ENCODE measurements around the gene AFF1. TPM values are rescaled to one million over a fixed set of nuclear protein-coding genes. Genes with fewer than 3 reads are reported as not detected.

AFF1 gene
- total and polyA plus RNA-seq, 2 donors (not counting 1 experiment from before 2014, with no cell fraction given) = 15.5 to 21.1 TPM

GRCh38 chr4:87120010-87120409 lies 185.2 kb downstream of the AFF1 start:
- DNase-seq (ENCODE audit: low read depth in 2 of 2) = no peak
- Histone ChIP-seq H3K9me3 (ENCODE audit: control insufficient read depth, insufficient read depth, low read depth, low read length) (no peaks in the 10 kb centered on the region), H3K27ac (ENCODE audit: insufficient read depth, low read length) (no peak overlapping the region), H3K4me3 (replicated peaks in 1 of 4; ENCODE audit: control extremely low read depth in 1 of 4, insufficient read depth in 1 of 4, low read depth in 3 of 4, low read length in 4 of 4) (no peak overlapping the region), H3K9ac (ENCODE audit: insufficient read depth, low read length) (no peak overlapping the region), H3K79me2 (ENCODE audit: control insufficient read depth, insufficient read depth, low read length) (no peaks in the 10 kb centered on the region), H3K4me1 (ENCODE audit: control insufficient read depth, extremely low read depth, insufficient read depth, low read length) (peaks cover 2% of the 10 kb centered on the region), H3K4me2 (ENCODE audit: extremely low read depth, insufficient read depth, low read length) (no peak overlapping the region), H3K27me3 (ENCODE audit: control insufficient read depth, insufficient read depth, low read length) (no peaks in the 10 kb centered on the region), H4K20me1 (ENCODE audit: control insufficient read depth, extremely low read depth, insufficient read depth, low read length) (no peaks in the 10 kb centered on the region), H3K36me3 (ENCODE audit: control insufficient read depth, insufficient read depth, low read length) (peaks cover 2% of the 10 kb centered on the region), H2AFZ (ENCODE audit: low read length) (no peak overlapping the region)
- no peak for TF ChIP-seq EZH2 (IDR thresholded peaks at IDR 0.05; ENCODE audit: low read length, missing control alignments)
- no peak for TF ChIP-seq CTCF (conservative IDR thresholded peaks at IDR 0.05 in 1 of 2, IDR thresholded peaks at IDR 0.05 in 1 of 2; ENCODE audit: low read depth in 1 of 2, low read length in 2 of 2)

- H2AFZ ChIP-seq (ENCODE audit: low read length) = no peak overlapping the region
- peak; percentile 82 to 92 for DNase-seq (ENCODE audit: low read depth in 2 of 2)
- no peaks in the 10 kb centered on the region for H3K27me3 ChIP-seq (ENCODE audit: control insufficient read depth, insufficient read depth, low read length)
- H4K20me1 ChIP-seq (ENCODE audit: control insufficient read depth, extremely low read depth, insufficient read depth, low read length) = no peaks in the 10 kb centered on the region
- no peak overlapping the region for H3K4me3 ChIP-seq (replicated peaks in 1 of 4; ENCODE audit: control extremely low read depth in 1 of 4, insufficient read depth in 1 of 4, low read depth in 3 of 4, low read length in 4 of 4)
- H3K4me1 ChIP-seq (ENCODE audit: control insufficient read depth, extremely low read depth, insufficient read depth, low read length) = peaks cover 2% of the 10 kb centered on the region
- no peaks in the 10 kb centered on the region for H3K79me2 ChIP-seq (ENCODE audit: control insufficient read depth, insufficient read depth, low read length)
- H3K9me3 ChIP-seq (ENCODE audit: control insufficient read depth, insufficient read depth, low read depth, low read length) = no peaks in the 10 kb centered on the region
- H3K36me3 ChIP-seq (ENCODE audit: control insufficient read depth, insufficient read depth, low read length) = peaks cover 2% of the 10 kb centered on the region
- H3K27ac ChIP-seq (ENCODE audit: insufficient read depth, low read length) = no peak overlapping the region
- H3K4me2 ChIP-seq (ENCODE audit: extremely low read depth, insufficient read depth, low read length) = peak overlapping the region; percentile 11
- TF ChIP-seq CTCF (conservative IDR thresholded peaks at IDR 0.05 in 1 of 2, IDR thresholded peaks at IDR 0.05 in 1 of 2; ENCODE audit: low read depth in 1 of 2, low read length in 2 of 2) (peak in 1 of 2 donors; percentile 19), EZH2 (IDR thresholded peaks at IDR 0.05; ENCODE audit: low read length, missing control alignments) (no peak)
- no peak overlapping the region for H3K9ac ChIP-seq (ENCODE audit: insufficient read depth, low read length)
Observed at GRCh38 chr4:87120411-87121162, 185.8 kb downstream of the AFF1 start.

GRCh38 chr4:87121341-87122065 lies 186.7 kb downstream of the AFF1 start:
- H4K20me1 ChIP-seq (ENCODE audit: control insufficient read depth, extremely low read depth, insufficient read depth, low read length) = no peaks in the 10 kb centered on the region
- no peak overlapping the region for H2AFZ ChIP-seq (ENCODE audit: low read length)
- H3K9ac ChIP-seq (ENCODE audit: insufficient read depth, low read length) = no peak overlapping the region
- H3K4me2 ChIP-seq (ENCODE audit: extremely low read depth, insufficient read depth, low read length) = peak overlapping the region; percentile 46
- H3K27me3 ChIP-seq (ENCODE audit: control insufficient read depth, insufficient read depth, low read length) = no peaks in the 10 kb centered on the region
- no peaks in the 10 kb centered on the region for H3K9me3 ChIP-seq (ENCODE audit: control insufficient read depth, insufficient read depth, low read depth, low read length)
- peaks cover 2% of the 10 kb centered on the region for H3K4me1 ChIP-seq (ENCODE audit: control insufficient read depth, extremely low read depth, insufficient read depth, low read length)
- no peaks in the 10 kb centered on the region for H3K79me2 ChIP-seq (ENCODE audit: control insufficient read depth, insufficient read depth, low read length)
- H3K27ac ChIP-seq (ENCODE audit: insufficient read depth, low read length) = no peak overlapping the region
- peak overlapping the region in 1 of 4 experiments; percentile 2 for H3K4me3 ChIP-seq (replicated peaks in 1 of 4; ENCODE audit: control extremely low read depth in 1 of 4, insufficient read depth in 1 of 4, low read depth in 3 of 4, low read length in 4 of 4)
- DNase-seq (ENCODE audit: low read depth in 2 of 2) = peak; percentile 70 to 78
- TF ChIP-seq CTCF (conservative IDR thresholded peaks at IDR 0.05 in 1 of 2, IDR thresholded peaks at IDR 0.05 in 1 of 2; ENCODE audit: low read depth in 1 of 2, low read length in 2 of 2) (no peak), EZH2 (IDR thresholded peaks at IDR 0.05; ENCODE audit: low read length, missing control alignments) (no peak)
- peaks cover 5% of the 10 kb centered on the region for H3K36me3 ChIP-seq (ENCODE audit: control insufficient read depth, insufficient read depth, low read length)
